ENCODE results near the gene F2RL2.

The F2RL2 gene

DNA sequence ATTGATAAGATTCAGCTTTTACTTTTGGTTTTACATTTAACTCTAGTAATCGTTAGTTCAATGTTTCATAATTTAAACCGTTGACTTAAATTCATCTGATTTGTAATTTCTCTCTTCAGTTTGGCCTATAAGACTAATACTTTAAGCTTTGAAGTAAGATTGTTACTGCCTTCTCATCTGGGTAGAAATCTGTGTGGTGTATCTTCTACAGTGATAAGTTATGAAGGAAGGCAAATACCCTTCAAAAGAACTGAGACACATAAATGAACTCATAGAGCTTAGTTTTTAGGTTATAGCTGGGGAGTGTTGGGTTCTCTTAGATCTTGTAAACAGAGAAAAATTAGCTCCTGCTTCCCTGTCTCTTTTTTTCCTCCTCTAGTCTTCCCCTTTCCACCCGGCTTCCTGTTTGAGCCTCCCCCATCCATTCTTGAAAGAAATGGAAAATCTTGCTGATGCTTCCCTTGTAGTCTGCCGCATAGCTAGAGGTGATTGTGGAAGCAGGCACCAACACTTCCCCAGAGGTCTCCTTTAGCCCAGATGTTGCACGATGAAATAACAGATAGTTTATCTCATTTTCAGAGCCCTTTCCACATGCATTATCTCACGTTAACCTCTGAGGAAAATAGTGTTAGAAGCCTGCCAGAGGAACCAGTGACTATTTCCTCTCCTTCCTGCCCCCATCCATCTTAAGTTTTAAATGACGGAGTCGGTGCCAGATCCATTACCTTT is 2.0 kb upstream of the F2RL2 start:
- TF ChIP-seq EZH2 (IDR thresholded peaks at IDR 0.05; ENCODE audit: borderline replicate concordance, low read depth, low read length, severe bottlenecking) (no peak), CTCF (IDR thresholded peaks at IDR 0.05; ENCODE audit: borderline replicate concordance, extremely low read depth, low read length, poor library complexity, severe bottlenecking) (no peak)
- Histone ChIP-seq H3K27me3 (ENCODE audit: insufficient read depth, low read length, poor library complexity) (no peaks in the 10 kb centered on the region), H3K79me2 (ENCODE audit: insufficient read depth, low read length) (no peaks in the 10 kb centered on the region), H2AFZ (ENCODE audit: low read depth, low read length) (no peak overlapping the region), H3K27ac (ENCODE audit: low read length) (no peak overlapping the region), H3K4me1 (ENCODE audit: insufficient read depth, low read length) (no peaks in the 10 kb centered on the region), H3K9me3 (ENCODE audit: insufficient read depth, low read length, severe bottlenecking) (no peaks in the 10 kb centered on the region), H3K4me2 (ENCODE audit: insufficient read depth, low read length) (no peak overlapping the region), H3K9ac (ENCODE audit: low read depth, low read length) (no peak overlapping the region), H3K36me3 (ENCODE audit: insufficient read depth, low read length) (no peaks in the 10 kb centered on the region), H3K4me3 (ENCODE audit: low read depth in 1 of 2, low read length in 2 of 2) (no peak overlapping the region), H4K20me1 (ENCODE audit: insufficient read depth, low read length) (no peaks in the 10 kb centered on the region)
- ATAC-seq (ENCODE audit: insufficient read depth, low read depth) (no peak), DNase-seq (no peak)

DNA sequence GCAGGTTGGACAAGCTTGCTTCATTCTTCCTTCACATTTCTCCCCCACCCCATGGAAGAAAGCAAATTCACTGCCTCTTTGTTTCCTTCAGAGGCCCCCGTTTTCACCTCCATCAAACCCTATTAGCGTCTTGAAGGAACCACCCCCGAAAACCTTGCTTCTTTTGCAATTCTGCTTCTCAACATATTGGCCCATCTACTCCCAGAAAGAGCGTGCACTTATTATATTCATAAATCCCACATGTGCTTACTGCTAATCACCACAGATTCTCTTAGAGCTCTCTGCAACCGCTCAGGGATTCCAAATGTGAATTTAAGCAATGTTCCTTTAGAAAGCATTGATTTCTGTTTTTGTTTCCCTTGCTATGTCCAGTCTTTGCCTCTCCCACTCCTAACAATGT is 1.1 kb downstream of the F2RL2 start:
- no peaks in the 10 kb centered on the region for H3K27me3 ChIP-seq (ENCODE audit: insufficient read depth, low read length, poor library complexity)
- H3K27ac ChIP-seq (ENCODE audit: low read length): no peak overlapping the region
- H4K20me1 ChIP-seq (ENCODE audit: insufficient read depth, low read length): no peaks in the 10 kb centered on the region
- ATAC-seq (ENCODE audit: insufficient read depth, low read depth) (no peak), DNase-seq (no peak)
- H3K79me2 ChIP-seq (ENCODE audit: insufficient read depth, low read length): no peaks in the 10 kb centered on the region
- H3K9ac ChIP-seq (ENCODE audit: low read depth, low read length): no peak overlapping the region
- no peaks in the 10 kb centered on the region for H3K4me1 ChIP-seq (ENCODE audit: insufficient read depth, low read length)
- H3K36me3 ChIP-seq (ENCODE audit: insufficient read depth, low read length): no peaks in the 10 kb centered on the region
- H3K9me3 ChIP-seq (ENCODE audit: insufficient read depth, low read length, severe bottlenecking): no peaks in the 10 kb centered on the region
- H2AFZ ChIP-seq (ENCODE audit: low read depth, low read length): no peak overlapping the region
- H3K4me3 ChIP-seq (ENCODE audit: low read depth in 1 of 2, low read length in 2 of 2): no peak overlapping the region
- no peak overlapping the region for H3K4me2 ChIP-seq (ENCODE audit: insufficient read depth, low read length)
- TF ChIP-seq CTCF (IDR thresholded peaks at IDR 0.05; ENCODE audit: borderline replicate concordance, extremely low read depth, low read length, poor library complexity, severe bottlenecking) (no peak), EZH2 (IDR thresholded peaks at IDR 0.05; ENCODE audit: borderline replicate concordance, low read depth, low read length, severe bottlenecking) (no peak)

DNA sequence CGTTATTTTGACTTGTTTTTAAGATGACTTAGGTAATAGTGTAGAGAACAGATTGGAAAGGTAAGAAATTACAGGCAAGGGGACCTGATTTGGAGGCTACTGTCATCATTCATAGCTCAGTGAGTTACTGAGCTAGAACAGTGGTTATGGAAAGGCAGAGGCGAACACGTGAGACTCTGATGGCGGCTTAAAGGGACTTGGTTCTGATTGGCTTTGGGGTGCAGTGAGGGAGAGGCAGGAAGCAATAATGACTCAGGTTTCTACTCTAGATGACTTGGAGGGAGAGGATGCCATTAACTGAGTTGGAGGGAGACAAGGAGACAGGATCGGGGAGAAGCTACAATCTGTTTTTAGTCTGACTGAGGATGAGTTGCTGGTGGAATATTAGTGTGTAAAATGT is 3.0 kb downstream of the F2RL2 start:
- Histone ChIP-seq H3K4me1 (ENCODE audit: insufficient read depth, low read length) (no peaks in the 10 kb centered on the region), H3K36me3 (ENCODE audit: insufficient read depth, low read length) (no peaks in the 10 kb centered on the region), H3K9me3 (ENCODE audit: insufficient read depth, low read length, severe bottlenecking) (no peaks in the 10 kb centered on the region), H3K27me3 (ENCODE audit: insufficient read depth, low read length, poor library complexity) (no peaks in the 10 kb centered on the region), H4K20me1 (ENCODE audit: insufficient read depth, low read length) (no peaks in the 10 kb centered on the region), H3K27ac (ENCODE audit: low read length) (no peak overlapping the region), H2AFZ (ENCODE audit: low read depth, low read length) (no peak overlapping the region), H3K4me3 (ENCODE audit: low read depth in 1 of 2, low read length in 2 of 2) (no peak overlapping the region), H3K9ac (ENCODE audit: low read depth, low read length) (no peak overlapping the region), H3K79me2 (ENCODE audit: insufficient read depth, low read length) (no peaks in the 10 kb centered on the region), H3K4me2 (ENCODE audit: insufficient read depth, low read length) (no peak overlapping the region)
- DNase-seq (no peak), ATAC-seq (ENCODE audit: insufficient read depth, low read depth) (no peak)
- TF ChIP-seq EZH2 (IDR thresholded peaks at IDR 0.05; ENCODE audit: borderline replicate concordance, low read depth, low read length, severe bottlenecking): no peak
- no peak for TF ChIP-seq CTCF (IDR thresholded peaks at IDR 0.05; ENCODE audit: borderline replicate concordance, extremely low read depth, low read length, poor library complexity, severe bottlenecking)
